Stimulated activated CD8-positive, alpha-beta memory T cell treated with anti-CD3 and anti-CD28 coated beads, Interleukin-7, amount 100 ng/mL, for 24 hours (primary cell): Measurements from ENCODE around the gene PLEKHM3.

Source experiments
- DNase-seq: peaks from one replicate; pipeline ENCODE4 v3.0.0-alpha.2; 2020; ENCODE audit warnings: low read depth

PLEKHM3 gene

GRCh38 chr2:207792244-207792785, 233.0 kb downstream of the PLEKHM3 start:
- DNase-seq, result no peak

- DNase-seq, result no peak
Measured at GRCh38 chr2:207791579-207792243, 233.6 kb downstream of the PLEKHM3 start.

- DNase-seq, result no peak
Measured at GRCh38 chr2:207790898-207791297, 234.4 kb downstream of the PLEKHM3 start.

- no peak for DNase-seq
Measured at GRCh38 chr2:207787800-207788199, 237.5 kb downstream of the PLEKHM3 start.

- DNase-seq, result no peak
Measured at GRCh38 chr2:207787017-207787416, 238.3 kb downstream of the PLEKHM3 start.

- no peak for DNase-seq
Measured at GRCh38 chr2:207784898-207785297, 240.4 kb downstream of the PLEKHM3 start.

- DNase-seq, result no peak
Measured at GRCh38 chr2:207783514-207783913, 241.8 kb downstream of the PLEKHM3 start.

GRCh38 chr2:207782238-207783030, 242.9 kb downstream of the PLEKHM3 start:
- DNase-seq, result no peak

GRCh38 chr2:207779523-207779922, 245.8 kb downstream of the PLEKHM3 start:
- DNase-seq, result no peak

- DNase-seq, result no peak
Measured at GRCh38 chr2:207778298-207778882, 246.9 kb downstream of the PLEKHM3 start.

- no peak for DNase-seq
Measured at GRCh38 chr2:207777124-207777523, 248.2 kb downstream of the PLEKHM3 start.

GRCh38 chr2:207775473-207775872, 249.9 kb downstream of the PLEKHM3 start:
- DNase-seq, result no peak

- DNase-seq, result no peak
Measured at GRCh38 chr2:207772844-207773205, 252.5 kb downstream of the PLEKHM3 start.

- no peak for DNase-seq
Measured at GRCh38 chr2:207772081-207772843, 253.1 kb downstream of the PLEKHM3 start.

GRCh38 chr2:207771421-207771820, 253.9 kb downstream of the PLEKHM3 start:
- DNase-seq, result no peak
